Prostate gland (tissue), 2 donors: ENCODE measurements around the gene NKX2-2.

Experiments
- POLR2AphosphoS5 ChIP-seq: sonication (generic); formaldehyde crosslinking; IDR thresholded peaks from one replicate; pipeline ENCODE4 v1.6.1; 2017; ENCODE audit warnings: antibody characterized with exemption
- TF ChIP-seq, protein P1 (sequence below), 4 experiments: fragments of 200-600 bp in 2 of 4; fragments of 450-650 bp in 2 of 4; sonication (generic) in 2 of 4; IDR thresholded peaks; 1 replicate in 3 of 4; 2 replicates in 1 of 4; pipeline ENCODE4 v1.5.1; 2016 to 2019; ENCODE audit warnings: antibody characterized with exemption in 4 of 4, mild to moderate bottlenecking in 2 of 4, moderate library complexity in 2 of 4

GRCh38 chr20:21513181-21513663 lies 642 bp downstream of the NKX2-2 start:
- TF ChIP-seq, protein P1, sequence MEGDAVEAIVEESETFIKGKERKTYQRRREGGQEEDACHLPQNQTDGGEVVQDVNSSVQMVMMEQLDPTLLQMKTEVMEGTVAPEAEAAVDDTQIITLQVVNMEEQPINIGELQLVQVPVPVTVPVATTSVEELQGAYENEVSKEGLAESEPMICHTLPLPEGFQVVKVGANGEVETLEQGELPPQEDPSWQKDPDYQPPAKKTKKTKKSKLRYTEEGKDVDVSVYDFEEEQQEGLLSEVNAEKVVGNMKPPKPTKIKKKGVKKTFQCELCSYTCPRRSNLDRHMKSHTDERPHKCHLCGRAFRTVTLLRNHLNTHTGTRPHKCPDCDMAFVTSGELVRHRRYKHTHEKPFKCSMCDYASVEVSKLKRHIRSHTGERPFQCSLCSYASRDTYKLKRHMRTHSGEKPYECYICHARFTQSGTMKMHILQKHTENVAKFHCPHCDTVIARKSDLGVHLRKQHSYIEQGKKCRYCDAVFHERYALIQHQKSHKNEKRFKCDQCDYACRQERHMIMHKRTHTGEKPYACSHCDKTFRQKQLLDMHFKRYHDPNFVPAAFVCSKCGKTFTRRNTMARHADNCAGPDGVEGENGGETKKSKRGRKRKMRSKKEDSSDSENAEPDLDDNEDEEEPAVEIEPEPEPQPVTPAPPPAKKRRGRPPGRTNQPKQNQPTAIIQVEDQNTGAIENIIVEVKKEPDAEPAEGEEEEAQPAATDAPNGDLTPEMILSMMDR (IDR thresholded peaks at IDR 0.05): no peak
- TF ChIP-seq POLR2AphosphoS5: no peak
